Hematopoietic multipotent progenitor cell treated with erythropoietin and hydrocortisone succinate and interleukin-3 and kit ligand, for 4 days (in vitro differentiated cells): ENCODE measurements around the gene CNBD2.
"Not testable (repeated sequence)": the region's sequence is repeated elsewhere in the genome, so short reads cannot be mapped to it uniquely, and the experiment has no call there.

ENCODE experiments used
- DNase-seq: peaks from one replicate; pipeline ENCODE4 v3.0.0-alpha.2; 2015

The CNBD2 gene

DNA sequence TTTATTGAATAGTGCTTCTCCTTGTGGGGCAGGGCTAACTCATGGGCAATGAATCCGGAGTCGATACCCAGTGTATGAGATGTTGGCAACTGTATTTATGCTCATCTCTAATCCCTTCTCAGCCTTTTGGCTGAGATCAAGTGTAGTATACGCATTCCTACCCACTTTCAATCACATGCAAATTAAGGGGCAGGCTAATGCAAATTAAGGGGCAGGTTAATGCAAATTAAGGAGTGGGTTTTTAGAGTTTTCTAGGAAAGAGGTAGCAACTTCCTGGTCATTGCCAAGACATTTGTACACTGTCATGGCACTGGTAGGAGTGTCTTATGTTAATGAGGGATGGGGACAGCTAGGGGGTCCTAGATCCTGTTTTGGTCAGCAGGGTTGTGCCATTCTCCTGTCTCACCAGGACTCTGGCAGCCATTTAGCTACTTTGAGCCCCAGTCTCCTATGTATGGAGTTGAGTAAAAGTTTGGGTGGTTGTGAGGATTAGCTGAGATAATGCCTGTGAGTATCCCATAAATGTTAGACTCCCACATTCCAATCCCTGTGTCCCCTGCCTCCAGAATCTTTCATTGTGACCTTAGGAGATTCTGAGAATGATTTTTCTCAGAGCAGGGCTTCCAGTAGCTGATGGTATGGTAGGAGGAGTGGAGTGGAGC lies at the start of gene CNBD2:
CNBD2 (plus strand) TSS at position 612 of the 662 bp plus-strand sequence. CDS start 173 bp downstream, outside the sequence.
- DNase-seq: no peak

- no peak for DNase-seq
These were observed 47.9 kb upstream of the CNBD2 start for GRCh38 chr20:35920523-35920922.

DNA sequence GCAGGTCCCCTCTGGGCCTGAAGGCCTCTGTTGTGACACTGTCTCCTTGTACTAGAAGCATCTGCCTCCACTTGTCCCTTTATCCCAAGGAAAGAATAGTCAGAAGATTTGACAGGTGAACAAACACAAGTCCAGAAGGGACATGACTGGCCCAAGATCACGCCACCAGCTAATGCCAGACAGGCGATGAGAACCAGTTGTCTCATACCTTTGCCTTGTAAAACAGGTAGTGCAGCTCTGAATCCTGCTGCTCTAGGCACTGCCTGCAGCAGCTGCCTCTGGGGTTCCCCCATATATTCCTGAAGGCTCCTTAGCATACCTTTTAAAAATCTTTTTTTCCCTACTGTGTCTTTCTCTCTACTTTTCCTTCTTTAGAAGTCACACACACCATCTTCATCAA lies 39.1 kb upstream of the CNBD2 start:
- no peak for DNase-seq

GRCh38 chr20:35934050-35934449 lies 34.3 kb upstream of the CNBD2 start:
- DNase-seq: no peak

- DNase-seq: no peak
These were observed 29.1 kb upstream of the CNBD2 start for GRCh38 chr20:35939264-35939663.

- no peak for DNase-seq
These were observed 26.8 kb upstream of the CNBD2 start for GRCh38 chr20:35941620-35942019.

GRCh38 chr20:35942243-35942642 lies 26.1 kb upstream of the CNBD2 start:
- no peak for DNase-seq

DNA sequence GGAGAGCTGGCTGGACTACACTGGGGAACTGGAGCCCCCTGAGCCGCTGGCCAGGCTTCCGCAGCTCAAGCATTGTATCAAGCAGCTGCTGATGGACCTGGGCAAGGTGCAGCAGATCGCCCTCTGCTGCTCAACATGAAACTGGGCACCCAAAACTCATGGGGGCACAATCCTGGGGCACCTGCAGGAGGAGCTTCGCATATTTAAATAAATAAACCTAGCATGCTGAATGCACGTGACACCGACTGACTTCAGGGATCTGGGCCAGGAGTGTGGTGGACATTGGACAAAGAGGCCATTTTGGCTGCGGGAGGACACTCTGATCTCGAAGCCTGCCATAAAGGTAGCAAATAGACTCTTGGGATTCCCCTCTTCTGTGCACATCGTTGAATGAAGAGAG lies 20.9 kb upstream of the CNBD2 start:
- peak; percentile 81 for DNase-seq

DNA sequence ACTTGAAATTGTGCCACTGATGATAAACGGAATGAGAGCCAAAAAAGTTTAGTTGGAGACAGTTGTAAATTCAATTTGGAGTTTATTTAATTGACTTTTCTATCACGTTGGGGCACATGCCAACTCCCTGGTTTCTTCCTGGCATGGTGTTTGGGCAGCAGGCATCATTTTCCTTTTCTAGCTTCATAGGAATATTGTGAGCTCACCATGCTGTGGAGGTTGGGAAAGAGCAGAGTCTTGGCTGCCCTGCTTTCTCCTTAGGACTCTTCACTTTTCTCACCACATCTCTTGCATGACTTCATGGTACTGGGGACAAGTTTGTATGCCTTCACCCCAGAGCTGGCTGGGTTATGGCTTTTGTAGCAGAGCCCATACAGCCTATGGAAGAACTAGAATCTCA lies 20.5 kb upstream of the CNBD2 start:
- no peak for DNase-seq

GRCh38 chr20:35950093-35950492 lies 18.3 kb upstream of the CNBD2 start:
- no peak for DNase-seq

GRCh38 chr20:35952080-35952479 lies 16.3 kb upstream of the CNBD2 start:
- not testable (repeated sequence) for DNase-seq

DNA sequence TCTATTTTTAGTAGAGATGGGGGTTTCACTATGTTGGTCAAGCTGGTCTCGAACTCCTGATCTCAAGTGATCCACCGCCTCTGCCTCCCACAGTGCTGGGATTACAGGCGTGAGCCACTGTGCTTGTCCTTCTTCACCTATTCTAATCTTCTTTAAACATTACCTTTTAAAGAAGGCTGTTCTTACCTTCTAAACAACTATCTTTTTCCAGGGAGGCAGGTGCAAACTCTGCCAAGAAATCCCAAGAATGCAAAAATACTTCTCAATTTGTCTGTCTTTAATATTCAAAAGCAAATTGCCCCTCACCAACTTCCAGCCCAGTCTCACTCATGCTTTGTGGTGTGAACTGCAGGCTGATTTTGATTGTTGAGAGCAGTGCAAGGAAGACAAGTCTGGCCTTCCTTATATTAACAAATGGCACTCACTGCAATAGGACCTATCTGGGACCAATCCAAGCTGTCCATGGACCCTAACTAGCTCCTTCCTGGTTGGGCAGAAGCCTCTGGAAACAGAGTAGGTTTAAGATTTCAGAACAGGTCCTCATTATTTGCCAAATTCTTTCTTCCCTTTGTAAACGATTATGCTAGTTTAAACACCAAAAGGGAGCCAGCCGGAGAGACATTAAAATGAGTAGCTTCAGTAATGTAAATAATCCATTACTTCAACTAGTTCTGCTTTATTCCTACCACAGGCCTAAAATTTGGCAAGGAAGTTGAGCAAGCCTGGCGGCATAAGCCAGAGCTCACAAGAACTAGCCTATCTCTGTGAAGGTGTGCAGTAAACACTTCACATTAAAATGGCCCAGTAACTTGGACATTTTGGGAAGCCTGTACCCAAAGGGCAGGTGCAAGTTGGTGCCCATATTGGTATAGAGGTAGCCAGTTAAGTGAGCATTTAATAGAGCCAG lies 15.7 kb upstream of the CNBD2 start:
- DNase-seq: peak; percentile 78

DNA sequence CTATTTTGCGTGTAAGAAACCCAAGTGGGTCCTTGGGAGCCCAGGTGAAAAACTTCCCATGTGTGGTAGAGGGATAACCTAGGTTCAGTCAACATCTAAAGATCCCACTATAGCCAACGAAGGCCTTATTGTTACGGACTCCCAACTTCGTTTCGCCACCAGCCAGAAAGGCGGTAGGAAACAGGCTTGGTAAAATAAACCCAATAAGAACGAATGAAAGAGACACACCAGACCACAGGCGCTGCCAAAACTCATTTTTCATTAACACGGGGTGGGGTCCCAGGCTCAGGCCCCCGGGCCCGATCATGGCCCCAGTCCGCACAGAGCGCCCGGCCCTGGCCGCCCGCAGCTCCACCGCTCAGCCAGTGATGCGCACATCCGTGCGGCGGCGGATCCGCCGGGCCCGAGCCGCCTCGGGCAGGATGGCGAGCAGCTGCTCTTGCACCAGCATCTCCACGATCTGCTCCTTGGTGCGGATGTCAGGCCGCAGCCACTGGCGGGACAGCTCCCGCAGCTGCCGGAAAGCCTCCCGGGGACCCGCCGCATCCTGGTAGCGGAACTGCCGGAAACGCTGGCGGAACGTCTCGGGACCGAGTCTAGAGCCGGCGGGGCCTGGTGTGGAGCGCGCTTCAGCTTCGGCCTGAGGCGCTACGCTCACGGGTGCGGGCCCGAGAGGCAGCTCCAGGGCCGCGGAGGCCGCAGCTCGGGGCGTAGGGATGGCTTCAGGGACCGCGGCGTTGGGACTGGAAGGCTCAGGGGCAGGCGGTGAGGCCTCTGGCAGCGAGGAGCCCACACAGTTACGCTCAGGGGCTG lies 14.8 kb upstream of the CNBD2 start:
- peak; percentile 69 for DNase-seq

GRCh38 chr20:35954200-35954906 lies 14.0 kb upstream of the CNBD2 start, which contains the start of gene SCAND1:
Gene SCAND1 (minus strand): TSS chr20:35954502. CDS start chr20:35954284, 218 bp downstream.
- DNase-seq: peak; percentile 98

- peak; percentile 71 for DNase-seq
These were observed 13.5 kb upstream of the CNBD2 start for GRCh38 chr20:35954907-35955251.

DNA sequence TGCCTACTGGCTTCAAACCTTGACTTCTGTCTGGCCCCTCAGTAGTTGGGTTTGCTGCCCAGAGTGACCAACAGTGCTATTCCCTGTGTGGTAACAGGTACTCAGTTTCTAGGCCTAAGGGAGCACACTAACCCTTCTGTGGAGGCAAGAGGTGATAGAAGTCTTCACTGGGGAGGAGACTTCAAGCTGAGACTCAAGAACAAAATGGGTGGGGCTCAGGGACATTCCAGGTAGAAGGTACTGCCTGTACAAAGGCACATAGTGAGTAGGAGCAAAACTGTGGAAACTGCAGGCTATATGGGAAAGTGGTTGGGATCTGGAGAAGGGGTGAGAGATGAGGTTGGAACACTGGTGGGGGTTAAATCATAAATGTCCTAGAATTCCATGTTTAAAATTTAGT lies 11.8 kb upstream of the CNBD2 start:
- no peak for DNase-seq

DNA sequence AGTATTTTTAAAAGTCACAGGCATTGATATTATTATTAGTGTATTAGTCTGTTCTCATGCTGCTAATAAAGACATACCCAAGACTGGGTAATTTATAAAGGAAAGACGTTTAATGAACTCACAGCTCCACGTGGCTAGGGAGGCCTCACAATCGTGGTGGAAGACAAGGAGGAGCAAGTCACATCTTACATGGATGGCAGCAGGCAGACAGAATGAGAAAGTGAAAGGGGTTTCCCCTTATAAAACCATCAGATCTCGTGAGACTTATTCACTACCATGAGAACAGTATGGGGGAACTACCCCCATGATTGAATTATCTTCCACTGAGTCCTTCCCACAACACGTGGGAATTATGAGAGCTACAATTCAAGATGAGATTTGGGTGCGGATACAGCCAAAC lies 9.1 kb upstream of the CNBD2 start:
- not testable (repeated sequence) for DNase-seq

DNA sequence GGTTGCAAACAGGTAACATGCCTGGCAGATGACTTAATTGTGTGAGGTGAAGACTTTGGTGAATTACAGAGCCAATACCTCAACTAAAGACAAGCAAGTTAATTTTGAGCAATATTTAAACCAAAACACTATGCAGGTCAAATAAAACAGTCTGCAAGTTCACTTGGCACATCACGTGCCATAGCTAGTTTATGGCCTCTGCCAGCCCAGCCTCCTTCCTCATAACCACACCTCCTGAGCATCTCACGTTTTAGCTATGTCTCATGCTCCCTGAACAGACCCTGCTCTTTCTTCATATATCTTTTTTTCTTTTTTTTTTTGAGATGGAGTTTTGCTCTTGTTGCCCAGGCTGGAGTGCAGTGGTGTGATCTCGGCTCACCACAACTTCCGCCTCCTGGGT lies 4.5 kb upstream of the CNBD2 start:
- DNase-seq: no peak

DNA sequence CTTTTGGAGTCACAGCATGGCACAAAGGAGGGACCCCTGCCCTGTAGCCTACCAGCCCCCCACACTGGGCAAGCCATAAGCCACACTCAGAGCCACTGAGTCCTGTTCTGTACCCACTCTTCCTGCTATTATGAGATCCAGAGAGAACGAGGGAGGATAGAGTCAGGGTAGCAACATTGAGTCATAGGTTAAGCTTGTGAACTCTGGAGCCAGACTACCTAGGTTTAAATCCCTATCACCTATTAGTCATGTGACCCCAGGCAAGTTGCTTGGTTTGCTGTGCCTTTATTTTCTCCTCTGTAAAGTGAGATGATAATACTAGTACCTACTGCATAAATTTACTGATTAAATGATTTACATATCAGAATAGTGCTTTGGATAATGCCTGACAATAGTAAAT lies 540 bp downstream of the CNBD2 start:
- DNase-seq: no peak

- DNase-seq: no peak
These were observed 3.6 kb downstream of the CNBD2 start for GRCh38 chr20:35971981-35972380.

- no peak for DNase-seq
These were observed 4.1 kb downstream of the CNBD2 start for GRCh38 chr20:35972462-35972861.

DNA sequence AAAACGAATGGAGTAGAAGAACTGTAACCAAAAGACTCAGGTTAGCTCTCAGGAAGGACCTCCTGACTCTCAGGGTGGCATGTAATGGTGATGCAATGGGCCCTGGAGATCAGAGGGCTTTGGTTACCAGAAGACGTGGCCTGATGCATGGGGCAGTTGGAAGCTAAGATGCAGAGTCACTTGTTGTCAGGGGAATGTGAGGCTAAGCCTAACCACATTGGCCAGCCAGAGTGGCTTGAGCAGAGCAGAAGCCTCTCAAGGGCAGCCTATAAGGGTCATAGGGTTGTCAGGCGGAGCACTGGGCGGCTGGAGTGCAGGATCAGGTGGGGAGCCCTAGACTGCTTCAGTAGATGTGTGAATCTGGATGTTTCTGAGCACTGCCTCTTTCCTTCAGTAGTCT lies 5.9 kb downstream of the CNBD2 start:
- DNase-seq: no peak
